ENCODE measurements around the gene ENPP3. TPM values are rescaled to one million over a fixed set of nuclear protein-coding genes. Genes with fewer than 3 reads are reported as not detected.
A peak's percentile ranks its signal among the peaks of the same experiment; 100 is the strongest.
"Not testable (repeated sequence)": the region's sequence is repeated elsewhere in the genome, so short reads cannot be mapped to it uniquely, and the experiment has no call there.

Gene ENPP3
- polyA plus RNA-seq, 3 donors = 6.3 to 11.6 (median 8.7) TPM

DNA sequence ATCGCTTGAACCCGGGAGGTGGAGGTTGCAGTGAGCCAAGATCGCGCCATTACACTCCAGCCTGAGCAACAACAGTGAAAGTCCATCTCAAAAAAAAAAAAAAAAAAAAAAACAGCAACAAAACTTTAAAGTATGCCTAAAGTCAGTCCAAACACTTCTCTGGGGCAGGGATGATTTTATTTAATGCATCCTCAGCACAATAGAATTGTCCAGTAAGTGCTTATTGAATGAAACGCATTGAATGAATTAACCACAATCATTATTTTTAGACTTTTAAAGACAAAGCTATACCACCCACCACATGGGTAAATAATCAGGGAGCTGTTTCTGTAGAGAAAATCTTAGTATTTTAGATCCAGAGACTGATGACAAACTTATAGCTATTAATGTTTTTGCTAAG lies 90.4 kb downstream of the ENPP3 start:
- DNase-seq (ENCODE audit: extremely low read depth in 1 of 11, low read depth in 9 of 11, low spot score in 4 of 11) = no peak

DNA sequence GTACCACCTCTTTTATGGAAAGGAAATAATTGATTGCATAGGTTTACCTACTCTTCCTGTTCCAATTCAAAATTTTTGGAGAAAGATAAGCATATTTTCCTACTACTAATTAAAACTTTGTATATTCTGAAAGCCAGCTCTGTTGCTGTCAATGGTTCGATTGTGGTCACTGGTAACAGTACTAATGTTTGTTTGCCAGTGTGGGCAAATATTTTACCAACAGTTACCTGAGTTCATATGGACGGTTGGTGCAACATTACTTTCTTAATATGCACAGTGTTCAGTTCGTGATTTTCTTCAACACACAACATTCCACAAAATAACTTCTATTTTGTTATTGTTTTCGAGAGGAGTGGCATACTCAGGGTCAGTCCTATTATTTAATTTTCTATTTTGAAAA lies 90.8 kb downstream of the ENPP3 start:
- no peak for DNase-seq (ENCODE audit: extremely low read depth in 1 of 11, low read depth in 9 of 11, low spot score in 4 of 11)

DNA sequence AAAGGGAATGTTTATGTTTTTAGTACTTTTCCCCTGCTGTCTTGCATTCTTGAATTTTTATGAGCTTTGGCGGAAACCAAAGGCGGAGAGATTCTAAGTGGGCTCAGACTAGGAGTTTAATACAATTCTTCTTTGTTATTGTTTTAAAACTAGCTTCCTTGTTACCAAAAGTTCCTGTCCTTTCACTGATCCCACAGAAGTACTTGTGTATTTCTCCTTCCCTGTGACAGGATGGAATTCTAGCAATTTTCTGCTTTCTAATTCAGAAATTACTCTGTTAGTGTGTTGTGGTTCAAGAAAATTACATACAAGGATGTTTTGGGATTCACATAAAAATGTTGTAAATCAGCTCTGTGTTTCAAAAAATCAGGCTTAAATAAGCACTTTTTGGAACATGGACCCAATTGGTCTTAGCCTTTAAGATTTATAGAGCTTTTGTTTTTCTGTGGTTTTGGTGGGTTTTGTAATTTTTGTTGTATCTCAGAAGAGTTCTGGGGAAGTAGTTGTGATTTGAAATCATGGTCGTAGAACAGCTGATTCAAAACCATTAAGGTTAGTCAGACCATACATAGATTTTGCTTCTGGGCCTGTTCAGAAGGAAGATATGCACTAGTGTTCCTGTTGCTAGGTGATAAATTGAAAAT lies 91.3 kb downstream of the ENPP3 start:
- DNase-seq (ENCODE audit: extremely low read depth in 1 of 11, low read depth in 9 of 11, low spot score in 4 of 11) = peak in 1 of 11 donors; percentile 9

DNA sequence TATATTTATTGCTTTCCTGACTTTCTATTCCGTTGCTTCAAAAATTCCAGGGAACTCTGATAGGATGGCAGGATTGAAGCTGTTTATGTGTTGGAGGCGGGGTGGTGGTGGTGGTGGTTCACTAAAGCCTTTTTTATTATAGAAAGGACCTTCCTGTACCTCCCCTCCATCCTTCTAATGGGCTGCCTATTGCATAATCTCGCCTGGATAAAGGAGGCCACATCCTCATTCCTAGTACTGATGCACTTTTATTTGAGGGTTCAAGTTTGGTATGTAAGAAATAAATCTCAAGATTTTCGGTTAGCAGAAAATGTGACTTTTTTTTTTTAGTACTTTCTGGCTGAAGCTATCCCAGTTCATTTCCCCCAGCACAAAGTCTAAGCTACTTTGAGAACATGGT lies 92.4 kb downstream of the ENPP3 start:
- DNase-seq (ENCODE audit: extremely low read depth in 1 of 11, low read depth in 9 of 11, low spot score in 4 of 11) = no peak

DNA sequence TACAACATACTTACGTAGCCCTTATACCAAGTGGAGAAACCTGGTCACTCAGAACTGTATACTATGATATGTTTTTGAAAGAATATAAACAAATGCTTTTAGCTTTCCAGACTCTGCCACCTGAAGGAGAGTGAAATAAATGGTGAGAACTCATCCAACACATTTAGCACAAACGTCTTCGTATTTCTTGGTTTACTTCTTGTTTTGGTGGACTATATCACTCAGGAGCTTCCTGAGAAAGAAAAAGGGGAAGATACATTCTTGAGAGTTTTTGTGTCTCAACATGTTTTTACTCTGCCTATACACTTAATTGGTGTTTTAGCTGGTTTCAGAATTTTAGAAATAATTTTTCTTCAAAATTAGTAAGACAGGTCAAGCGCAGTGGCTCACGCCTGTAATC lies 93.2 kb downstream of the ENPP3 start:
- no peak for DNase-seq (ENCODE audit: extremely low read depth in 1 of 11, low read depth in 9 of 11, low spot score in 4 of 11)

DNA sequence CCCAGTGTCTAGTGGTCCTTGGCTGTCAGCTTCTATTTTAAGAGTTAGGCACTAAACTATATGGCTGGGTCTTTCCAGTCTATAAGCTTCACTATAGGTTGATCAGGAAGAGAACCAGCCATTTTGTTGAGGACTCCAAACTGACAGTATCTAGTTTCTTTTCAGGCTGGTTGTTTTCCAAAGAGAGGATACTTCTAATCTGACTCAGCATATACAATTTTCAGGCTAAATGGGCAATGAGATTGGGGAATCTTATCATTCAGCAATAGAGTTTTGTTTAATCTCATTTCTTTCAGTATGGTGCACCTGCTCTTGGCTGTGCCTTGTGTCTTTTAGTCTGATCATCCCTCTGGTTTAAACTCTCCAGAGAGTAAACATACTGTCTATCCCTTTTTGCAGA lies 94.1 kb downstream of the ENPP3 start:
- no peak for DNase-seq (ENCODE audit: extremely low read depth in 1 of 11, low read depth in 9 of 11, low spot score in 4 of 11)

DNA sequence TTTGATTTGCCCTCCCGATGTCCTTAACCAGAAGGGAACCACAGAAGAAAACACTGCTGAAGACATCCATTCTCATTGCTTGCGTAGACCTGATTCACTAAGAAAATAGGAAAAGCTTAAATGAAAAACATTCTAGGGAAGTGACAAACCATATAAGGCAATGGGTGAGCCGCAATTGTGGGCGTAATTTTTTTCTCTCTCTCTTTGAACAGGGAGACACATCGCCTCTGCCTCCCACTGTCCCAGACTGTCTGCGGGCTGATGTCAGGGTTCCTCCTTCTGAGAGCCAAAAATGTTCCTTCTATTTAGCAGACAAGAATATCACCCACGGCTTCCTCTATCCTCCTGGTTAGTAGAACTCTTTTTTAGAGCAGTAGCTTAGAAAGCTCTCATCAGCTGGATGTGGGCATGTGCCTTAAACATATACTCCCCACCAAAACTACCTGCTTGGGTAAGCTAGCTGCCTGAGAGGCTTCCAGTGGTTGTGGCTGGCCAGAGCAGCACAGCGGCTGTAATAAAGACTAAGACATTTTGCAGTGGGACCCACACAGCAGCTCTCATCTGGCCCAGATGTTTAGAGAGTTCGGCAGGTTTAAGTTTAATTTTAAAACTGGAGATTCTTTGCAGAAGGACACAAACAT lies 96.4 kb downstream of the ENPP3 start:
- DNase-seq (ENCODE audit: extremely low read depth in 1 of 11, low read depth in 9 of 11, low spot score in 4 of 11) = no peak

DNA sequence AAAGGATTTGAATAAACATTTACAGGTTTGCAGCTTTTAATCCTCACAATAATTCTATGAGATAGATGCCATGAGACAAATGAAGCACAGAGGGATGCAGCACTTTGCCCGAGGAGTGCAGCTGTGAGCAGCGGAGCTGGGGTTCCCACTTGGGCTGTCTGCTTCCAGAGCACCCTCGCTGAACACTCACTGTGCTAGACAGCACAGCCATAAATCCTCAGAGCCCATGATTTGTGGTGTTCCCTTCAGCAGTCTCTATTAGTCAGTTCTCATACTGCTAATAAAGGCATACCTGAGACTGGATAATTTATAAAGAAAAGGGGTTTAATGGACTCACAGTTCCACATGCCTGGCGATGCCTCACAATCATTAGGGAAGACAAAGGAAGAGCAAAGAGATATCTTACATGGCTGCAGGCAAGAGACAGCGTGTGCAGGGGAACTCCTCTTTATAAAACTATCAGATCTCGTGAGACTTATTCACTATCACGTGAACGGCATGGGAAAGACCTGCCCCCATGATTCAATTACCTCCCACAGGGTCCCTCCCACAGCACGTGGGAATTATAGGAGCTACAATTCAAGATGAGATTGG lies 99.0 kb downstream of the ENPP3 start:
- no peak for DNase-seq (ENCODE audit: extremely low read depth in 1 of 11, low read depth in 9 of 11, low spot score in 4 of 11)

DNA sequence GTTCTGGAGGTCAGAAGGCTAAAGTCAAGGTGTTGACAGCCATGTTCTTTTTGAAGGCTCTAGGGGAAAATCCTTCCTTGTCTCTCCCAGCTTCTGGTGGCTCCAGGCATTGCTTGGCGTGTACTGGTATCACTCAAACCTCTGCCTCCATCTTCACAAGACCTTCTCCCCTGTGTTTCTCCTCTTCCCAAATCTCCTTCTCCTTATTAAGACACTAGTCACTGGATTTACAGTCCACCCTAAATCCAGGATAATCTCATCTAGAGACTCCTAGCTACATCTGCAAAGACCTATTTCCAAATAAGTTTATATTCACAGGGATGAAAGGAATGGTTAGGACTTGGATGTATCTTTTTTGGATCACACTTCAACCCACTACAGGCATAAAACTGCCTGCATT lies 99.7 kb downstream of the ENPP3 start:
- DNase-seq (ENCODE audit: extremely low read depth in 1 of 11, low read depth in 9 of 11, low spot score in 4 of 11) = no peak

DNA sequence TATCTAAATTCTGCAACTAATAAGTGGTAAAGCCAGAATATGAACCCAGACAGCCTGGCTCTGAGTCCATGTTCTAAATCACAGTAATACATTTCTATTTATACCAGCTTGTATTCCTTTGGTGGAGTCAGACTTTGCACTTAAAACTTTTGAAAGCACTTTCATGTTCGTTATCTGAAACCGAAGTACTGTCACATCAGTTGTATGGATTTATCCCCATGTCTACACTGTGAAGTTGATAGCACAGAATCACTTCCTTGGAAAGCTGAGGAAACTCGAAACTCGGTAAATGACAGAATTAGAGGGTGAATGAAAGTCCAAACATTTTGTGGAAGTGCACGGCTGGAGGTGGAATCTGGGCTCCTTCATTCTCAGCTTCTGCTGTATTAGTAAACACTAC lies 102.0 kb downstream of the ENPP3 start:
- DNase-seq (ENCODE audit: extremely low read depth in 1 of 11, low read depth in 9 of 11, low spot score in 4 of 11) = no peak

DNA sequence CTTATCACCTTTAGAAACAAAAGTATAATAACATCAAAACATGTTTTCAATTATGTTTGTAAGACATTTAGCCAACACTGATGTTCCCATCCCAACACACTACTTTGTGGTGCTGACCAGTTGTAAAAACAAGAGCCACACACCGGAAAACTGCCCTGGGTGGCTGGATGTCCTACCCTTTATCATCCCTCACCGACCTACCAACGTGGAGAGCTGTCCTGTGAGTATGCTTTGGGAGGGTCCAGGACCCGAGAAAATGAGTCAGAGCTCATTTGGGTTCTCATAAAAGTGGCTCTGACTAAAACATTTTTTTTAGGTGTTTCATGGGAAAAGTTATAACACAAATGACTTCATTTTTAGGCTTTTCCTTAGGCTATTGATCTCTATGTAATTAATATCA lies 103.1 kb downstream of the ENPP3 start:
- DNase-seq (ENCODE audit: extremely low read depth in 1 of 11, low read depth in 9 of 11, low spot score in 4 of 11) = no peak

DNA sequence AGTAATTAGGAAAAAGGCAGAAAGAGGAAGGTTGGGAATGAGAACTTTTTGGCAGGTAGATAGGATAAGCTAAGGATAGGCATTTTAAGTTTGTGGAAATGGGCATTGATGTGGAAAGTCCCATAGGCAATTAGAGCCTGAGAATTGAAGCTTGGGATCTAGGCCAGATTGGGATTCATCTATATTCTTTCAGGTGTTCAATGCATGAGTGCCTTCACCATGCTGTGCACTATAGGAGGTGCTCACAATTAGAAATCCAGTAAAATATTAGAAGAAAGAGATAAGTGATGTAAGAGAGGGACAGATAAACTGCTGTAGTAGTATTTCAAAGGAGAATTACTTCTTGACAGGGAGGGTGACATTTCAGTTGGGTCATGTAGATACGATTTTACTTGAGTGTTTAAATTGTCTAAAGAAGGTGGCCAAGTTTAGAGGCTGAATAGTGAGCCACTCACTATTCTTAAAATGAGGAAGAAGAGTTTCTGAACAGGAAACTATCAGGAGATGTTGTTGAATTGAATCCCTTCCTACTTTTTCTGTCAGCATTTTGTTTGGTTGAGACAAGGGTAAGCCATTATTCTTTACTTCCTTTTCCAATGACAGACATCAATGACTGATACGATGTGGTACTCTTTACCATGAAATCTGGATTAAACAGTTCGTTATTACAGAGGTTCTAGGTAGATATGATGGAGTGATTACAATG lies 104.7 kb downstream of the ENPP3 start:
- DNase-seq (ENCODE audit: extremely low read depth in 1 of 11, low read depth in 9 of 11, low spot score in 4 of 11) = no peak

DNA sequence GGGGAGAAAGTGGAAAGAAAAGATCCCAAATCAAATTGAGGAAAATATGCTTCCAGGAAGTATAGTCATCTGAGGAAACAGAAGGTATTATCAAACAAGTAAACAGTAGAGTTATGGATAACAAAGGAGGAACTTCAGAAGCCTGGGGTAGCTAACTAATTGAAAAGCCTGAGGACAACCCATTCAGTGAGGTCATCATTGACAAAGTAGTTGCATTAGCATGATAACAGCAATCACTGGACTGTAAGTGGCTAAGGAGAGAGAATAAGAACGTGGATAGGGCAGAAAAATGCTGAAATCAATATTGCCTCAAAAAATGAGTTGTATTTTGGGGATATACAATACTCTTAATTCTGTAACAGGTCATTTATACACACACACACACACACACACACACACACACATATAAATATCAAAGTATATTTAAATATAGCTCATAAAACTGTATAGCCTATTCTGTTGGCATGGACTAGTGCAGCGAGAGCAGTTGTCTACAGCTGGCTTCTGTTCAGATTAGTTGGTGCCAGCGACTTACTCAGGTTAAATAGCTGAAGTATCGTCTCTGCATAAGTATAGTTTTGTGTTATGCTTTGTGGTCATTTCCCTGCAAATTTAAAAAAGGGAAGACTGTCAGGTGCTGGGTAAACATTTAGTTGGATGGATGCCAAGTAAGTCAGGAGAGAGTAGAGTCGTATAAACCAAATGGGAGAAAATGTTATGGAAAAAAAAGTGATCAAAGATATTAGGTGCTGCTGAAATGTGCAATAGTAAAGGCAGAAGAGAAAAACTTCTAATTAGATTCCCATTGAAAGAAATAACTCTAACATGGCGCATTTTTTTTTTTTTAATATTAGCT lies 107.6 kb downstream of the ENPP3 start:
- no peak for DNase-seq (ENCODE audit: extremely low read depth in 1 of 11, low read depth in 9 of 11, low spot score in 4 of 11)

DNA sequence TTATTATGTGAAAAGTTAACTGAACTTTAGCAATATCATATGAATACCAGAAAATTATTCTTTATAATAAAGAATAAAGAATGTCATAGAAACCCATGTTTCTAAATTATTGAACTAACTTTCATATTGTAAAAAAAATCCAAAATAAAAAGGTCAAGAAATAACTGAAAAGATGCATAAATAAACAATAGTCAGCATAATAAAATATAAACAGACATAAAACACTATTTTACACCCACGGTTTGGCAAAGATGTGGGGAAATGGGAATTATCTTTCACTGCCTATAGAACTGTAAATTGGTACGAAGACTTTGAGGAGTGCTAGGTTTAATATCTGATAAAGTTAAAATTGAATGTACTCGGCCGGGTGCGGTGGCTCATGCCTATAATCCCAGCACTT lies 108.4 kb downstream of the ENPP3 start:
- DNase-seq (ENCODE audit: extremely low read depth in 1 of 11, low read depth in 9 of 11, low spot score in 4 of 11) = no peak

DNA sequence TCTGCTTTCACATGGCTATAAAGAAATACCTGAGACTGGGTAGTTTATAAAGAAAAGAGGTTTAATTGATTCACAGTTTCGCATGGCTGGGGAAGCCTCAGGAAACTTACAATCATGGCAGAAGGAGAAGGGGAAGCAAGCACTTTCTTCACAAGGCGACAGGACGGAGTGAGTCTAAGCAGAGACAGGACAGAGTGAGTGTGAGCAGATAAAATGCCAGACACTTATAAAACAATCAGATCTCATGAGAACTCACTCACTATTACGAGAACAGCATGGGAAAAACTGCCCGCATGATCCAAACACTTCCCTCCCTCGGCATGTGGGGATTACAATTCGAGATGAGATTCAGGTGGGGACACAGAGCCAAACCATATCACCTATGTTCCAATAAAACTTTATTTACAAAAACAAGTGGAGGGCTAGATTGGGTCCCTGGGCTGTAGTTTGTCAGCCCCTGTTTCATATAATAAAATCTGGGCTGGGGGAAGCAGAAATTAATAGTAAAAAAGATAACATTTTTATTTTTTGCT lies 110.8 kb downstream of the ENPP3 start:
- DNase-seq (ENCODE audit: extremely low read depth in 1 of 11, low read depth in 9 of 11, low spot score in 4 of 11) = no peak

DNA sequence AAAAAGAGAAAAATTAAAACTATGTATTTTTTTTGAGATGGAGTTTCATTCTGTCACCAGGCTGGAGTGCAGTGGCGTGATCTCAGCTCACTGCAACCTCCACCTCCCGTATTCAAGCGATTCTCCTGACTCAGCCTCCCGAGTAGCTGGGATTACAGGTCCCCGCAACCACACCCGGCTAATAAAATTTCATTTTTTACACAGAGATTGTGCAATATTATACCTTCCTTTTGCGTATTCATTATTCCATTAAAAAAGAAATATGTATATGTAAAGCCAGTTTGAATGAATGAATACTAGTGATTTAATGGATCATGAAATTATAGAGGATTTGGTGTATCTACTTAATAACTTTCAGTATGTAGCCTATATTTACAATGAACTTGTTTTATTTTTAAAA lies 111.9 kb downstream of the ENPP3 start:
- no peak for DNase-seq (ENCODE audit: extremely low read depth in 1 of 11, low read depth in 9 of 11, low spot score in 4 of 11)

DNA sequence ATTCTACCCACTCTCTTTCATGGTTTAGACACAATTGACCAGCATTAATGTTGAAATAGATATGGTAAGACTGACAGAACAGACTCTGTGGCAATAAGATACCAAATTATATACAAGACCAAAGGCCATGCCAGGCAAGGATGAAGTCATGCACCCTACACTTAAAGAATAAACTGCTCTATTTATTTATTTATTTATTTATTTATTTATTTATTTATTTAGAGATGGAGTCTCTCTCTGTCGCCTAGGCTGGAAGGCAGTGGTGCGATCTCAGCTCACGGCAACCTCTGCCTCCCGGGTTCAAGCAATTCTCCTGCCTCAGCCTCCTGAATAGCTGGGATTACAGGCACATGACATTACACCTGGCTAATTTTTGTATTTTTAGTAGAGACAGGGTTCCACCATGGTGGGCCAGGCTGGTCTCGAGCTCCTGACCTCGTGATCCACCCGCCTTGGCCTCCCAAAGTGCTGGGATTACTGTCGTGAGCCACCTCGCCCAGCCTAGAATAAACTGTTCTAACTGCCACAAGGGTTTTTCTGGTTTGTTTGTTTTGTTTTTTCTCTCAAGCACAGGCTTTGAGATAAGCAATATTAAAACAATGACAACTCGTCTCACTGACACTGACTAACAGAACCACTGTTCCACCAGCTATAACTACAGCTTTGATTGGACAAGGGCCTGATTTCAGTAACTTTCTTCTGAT lies 114.1 kb downstream of the ENPP3 start:
- DNase-seq (ENCODE audit: extremely low read depth in 1 of 11, low read depth in 9 of 11, low spot score in 4 of 11) = not testable (repeated sequence)

DNA sequence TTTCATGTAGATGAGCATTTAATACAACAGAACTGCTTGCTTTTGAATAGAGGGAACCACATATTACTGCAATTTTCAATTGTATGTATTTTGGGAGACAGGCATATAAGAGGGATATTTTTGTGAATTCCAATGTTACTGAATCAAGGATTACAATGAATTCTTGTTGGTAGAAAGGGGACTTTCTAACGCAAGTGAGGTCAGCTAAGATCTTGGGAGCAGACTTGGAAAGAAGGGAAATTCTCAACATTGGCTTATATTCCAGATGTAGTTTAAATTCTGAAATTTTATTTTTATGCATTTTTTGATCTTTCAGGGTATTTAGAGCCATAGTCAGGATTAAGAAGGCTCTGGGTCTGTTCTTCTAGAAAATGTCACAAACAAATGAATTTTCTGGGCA lies 117.0 kb downstream of the ENPP3 start:
- no peak for DNase-seq (ENCODE audit: extremely low read depth in 1 of 11, low read depth in 9 of 11, low spot score in 4 of 11)

Measured in renal cortex interstitium (tissue), 11 donors.